Hindlimb muscle (tissue), 1 donor: ENCODE measurements around the gene UBE3B. TPM values are rescaled to one million over a fixed set of nuclear protein-coding genes. Genes with fewer than 3 reads are reported as not detected.

Experiments used
- DNase-seq: peaks from one replicate; pipeline ENCODE4 v3.0.0-alpha.2; 2013
- polyA plus RNA-seq: library from polyadenylated mRNA; unstranded; fragments of 120-200 nt; gene quantifications from one replicate; pipeline ENCODE4 v1.2.1, GENCODE V29; 2013; ENCODE audit not compliant: insufficient read length

UBE3B gene
- polyA plus RNA-seq, 1 donor: 25.9 TPM

DNA sequence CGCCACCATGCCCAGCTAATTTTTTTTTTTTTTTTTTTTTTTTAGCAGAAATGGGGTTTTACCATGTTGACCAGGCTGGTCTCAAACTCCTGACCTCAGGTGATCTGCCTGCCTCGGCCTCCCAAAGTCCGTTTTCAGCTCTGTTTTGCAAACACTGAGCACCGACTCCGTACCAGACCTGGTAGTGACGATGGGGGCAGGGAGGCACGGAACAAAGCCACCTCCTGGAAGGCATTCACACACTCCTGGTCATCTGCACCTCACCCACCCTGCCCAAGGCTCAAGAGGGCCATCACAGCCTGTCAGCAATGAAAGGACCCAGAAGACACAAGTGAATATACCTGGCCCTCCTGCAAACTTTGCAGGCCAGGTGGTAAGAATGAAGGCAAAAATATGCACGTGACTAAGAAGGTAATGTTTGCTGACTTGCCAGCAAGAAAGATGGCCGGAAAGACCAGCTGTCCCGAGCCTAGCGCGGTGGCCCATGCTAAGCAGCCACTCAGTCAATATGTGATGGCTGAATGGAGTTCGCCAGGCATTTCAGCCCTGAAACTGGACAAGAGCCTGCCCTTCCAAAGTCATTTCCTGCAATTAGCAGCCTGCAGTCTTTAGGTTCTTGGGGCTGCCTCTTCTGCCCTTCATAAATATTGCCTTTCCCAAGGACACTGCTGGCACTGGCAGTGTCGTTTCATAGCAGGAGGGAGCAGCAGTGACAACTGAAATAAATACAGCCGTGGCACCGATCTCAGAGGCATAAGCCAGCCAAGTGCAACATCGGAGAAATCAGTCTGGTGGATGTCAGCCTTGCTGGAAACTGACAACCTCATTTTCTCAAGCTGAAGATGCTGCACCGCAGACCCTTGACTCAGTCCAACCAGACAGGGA, 78.2 kb downstream of the UBE3B start:
- no peak for DNase-seq

DNA sequence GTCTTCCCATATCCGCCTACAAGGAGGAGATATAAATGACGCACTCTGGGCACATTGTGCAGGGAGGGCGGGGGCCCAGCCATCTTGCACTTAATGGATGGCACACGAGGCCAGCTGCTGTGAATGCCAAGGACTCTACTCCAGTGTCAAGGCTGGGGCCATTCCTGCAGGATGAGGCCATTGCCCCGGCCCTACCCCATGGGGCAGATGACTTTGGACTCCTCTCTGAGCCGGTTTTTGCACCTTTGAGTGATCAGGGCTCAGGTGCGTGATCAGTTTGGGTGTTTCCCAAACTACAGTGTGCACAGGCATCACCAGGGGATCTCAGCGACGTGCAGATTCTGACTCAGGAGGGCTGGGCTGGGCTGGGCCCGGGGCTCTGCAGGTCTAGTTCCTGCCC, 79.8 kb downstream of the UBE3B start:
- no peak for DNase-seq

DNA sequence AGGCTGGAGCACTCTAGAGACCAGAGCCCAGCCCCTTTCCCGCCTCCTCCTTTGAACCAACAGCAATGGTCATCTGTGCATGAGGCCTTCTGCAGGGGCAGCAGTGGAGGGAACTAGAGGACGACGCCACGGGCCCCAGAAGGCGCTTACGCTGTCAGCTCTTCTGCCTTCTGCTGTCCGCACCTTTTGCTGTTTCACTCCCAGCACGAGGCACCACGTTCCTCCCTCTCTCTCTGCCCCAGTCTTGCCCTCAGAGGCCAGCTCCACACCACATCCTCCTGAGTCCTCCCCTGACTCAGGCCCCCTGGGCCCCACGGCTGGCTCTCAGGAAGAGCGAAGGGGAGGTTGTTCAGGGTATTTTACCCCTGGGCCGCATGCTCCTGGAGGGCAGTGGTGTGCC, 80.4 kb downstream of the UBE3B start:
- no peak for DNase-seq

DNA sequence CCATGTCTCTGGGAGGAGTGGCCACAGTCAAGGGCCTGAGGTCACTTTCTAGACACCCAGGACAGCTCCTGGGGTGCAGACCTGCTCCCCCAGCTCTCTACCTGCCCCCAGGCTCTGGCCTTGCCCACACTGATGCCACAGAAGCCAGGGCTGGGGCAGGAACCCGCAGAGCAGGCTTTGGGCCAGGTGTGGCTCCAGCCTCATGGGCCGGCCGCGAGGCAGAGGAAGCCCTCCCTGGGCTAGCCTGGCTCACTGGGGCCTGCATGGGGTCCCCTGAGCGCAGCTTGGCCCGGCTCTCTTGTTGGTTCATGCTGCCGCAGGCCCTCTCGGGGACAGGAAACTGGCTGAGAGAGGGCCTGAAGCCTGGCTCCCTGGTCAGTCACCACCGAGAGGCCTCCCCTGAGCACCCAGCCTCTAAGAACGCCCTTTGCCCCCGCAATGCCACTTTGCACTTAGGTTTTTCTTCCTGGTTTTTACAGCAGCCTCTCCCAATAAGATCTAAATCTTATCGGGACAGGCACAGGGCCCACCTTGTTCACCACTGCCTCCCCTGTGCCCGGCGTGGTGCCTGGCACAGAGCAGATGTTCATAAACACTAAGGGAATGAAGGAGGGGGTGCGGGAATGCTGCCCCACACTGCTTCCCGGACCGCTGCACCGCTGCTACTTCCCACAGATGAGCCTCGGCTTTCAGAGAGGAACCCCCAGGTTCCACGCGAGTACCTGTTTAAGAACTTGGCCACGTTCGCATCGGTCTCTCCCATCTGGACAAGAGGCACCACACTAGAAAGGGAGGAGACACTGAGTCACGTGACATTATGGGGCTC, 81.2 kb downstream of the UBE3B start:
- DNase-seq: no peak

DNA sequence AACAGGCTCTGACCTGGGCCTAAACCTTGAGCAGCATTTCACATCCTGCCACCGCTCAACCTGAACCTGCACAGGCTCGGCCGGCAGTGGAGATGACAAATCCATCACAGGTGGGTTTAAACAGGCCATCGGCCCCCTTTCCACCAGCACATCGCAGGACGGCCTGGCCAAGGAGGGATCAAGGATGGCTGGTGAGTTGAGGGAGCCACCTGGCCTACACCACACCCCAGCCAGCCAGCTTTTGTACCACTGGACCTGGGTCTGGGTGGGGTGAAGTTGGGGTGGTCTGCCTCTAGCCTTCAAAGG, 81.7 kb downstream of the UBE3B start:
- no peak for DNase-seq

DNA sequence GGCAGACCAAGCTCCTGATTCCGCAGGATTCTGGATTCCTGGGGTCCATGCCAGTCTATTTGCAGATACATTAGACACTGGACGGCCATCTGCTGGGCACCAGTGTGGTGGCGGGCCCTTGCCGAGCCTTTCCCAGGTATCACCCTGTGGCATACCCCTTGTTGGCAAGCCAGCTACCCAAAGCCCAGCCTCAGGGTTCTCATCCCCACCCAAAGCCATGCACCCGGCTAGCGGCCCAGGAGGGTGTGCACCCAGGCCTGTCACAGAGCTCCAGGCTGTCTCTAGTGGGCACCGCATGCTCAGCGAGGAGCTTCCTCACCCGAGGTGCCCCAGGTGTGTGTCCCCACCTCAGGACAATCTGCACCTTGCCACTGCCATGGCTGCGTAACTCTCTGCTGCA, 82.2 kb downstream of the UBE3B start:
- DNase-seq: no peak

DNA sequence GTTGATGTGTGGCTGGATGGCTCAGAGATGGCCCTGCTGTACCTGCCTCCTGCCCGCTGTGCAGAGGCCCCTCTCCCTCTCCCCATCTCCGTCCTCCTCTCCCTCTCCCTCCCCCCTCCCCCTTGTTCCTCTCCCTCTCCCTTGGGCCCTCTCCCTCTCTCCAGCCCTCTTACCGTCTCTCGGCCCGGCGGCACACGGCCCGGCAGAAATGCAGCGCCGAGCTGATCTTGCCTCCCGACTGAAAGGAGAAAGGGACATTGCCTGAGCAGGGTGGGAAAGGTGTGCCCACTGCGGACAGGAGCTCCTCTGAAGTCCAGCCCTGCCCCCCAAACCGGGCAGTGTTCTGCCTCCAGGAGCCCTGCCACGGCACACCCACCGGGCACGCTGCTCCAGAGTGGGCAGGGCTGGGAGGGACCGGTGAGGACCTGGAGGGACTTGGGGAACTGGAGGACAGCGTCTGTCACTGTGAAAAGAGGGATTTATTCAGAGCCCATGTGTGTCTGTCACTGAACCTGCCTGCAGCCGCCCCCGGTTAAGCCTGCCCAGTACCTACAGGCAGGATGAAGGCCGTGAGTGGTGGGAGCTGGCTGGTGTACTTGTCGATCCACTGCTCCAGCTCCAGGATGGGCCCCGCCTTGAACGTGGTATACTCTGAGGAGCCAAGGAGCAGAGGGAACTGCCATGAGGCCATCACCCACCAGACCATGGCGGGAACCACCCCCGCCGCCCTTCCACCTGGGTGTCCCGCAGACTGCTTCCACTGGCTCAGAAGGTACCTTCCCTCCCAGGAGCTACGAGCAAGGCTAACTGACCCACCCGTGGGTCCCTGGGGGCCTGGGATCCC, 83.7 kb downstream of the UBE3B start:
- no peak for DNase-seq

DNA sequence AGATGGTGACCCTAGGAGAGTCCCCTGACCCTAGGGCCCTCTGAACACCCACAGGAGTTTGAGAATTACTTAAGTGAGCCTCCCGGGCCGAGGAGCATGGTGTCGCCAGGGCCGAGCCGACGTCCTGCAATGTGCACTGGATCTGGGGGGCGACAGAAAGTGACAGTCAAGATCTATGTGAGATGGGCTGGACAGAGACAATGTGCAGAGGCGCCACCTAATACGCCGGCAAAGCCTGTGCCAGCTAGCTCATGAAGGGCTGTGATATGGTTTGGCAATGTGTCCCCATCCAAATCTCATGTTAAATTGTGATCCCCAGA, 84.2 kb downstream of the UBE3B start:
- DNase-seq: no peak

DNA sequence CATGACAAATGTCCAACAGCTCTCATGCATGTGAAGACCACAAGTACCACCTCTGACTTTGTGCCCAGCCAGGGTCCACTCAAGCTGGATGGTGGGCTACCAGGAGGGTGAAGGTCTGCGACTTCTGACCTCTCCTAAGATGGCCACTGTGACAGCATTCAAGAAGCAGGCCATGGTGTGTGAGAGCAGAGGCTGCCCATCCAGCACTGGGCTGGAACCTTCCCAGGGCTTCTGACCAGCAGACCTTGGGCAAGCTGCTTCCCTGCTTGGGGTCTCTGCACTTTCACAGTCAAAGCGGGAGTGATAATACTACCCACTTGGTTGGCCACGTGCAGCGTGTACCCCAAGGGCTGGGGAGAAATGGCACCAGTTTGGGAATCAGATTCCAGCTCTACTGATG, 85.4 kb downstream of the UBE3B start:
- no peak for DNase-seq

DNA sequence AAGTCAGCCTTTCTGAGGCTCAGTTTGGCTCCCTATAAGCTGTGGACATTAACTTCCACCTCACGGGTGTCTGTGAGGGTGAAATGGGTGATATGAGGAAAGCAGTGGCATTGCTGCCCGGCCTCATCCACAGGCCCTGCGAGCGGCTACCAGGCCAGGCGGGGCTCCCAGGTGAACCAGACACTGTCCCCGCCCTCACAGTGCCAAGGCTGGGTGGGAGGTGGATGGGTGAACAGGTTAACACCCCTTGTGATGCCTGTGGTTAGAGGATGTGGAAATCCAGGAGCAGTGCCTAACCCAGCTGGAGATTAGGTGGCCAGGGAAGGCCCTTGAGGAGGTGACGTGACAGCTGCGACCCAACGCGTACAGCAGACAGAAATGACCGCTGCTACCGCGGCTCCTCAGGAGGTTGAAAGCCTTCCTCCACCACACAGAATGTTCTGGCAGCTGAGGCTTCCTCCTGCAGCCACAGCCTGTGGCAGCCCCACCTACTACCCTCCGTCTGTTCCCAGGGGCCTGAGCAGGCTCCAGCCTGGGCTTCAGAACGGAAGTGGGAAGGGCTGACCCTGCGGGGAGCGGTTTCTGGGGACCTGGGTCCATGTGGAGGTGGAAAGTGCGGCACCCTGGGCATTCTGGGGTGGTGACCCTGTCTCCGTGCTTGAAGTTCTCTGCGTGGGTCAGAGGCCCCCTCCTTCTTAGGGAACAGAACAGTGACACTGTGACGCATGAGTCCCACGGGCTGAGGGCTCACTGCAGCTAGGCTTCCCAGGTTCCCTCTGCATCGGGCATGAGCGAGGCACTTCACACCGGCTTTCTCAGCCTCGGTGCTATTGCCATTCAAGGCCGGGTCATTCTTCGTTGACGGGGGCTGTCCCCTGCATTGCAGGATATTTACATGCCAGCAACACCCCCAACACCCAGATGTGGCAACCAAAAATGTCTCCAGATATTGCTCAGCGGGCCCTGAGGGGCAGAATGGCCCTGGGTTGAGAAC, 86.2 kb downstream of the UBE3B start:
- no peak for DNase-seq

DNA sequence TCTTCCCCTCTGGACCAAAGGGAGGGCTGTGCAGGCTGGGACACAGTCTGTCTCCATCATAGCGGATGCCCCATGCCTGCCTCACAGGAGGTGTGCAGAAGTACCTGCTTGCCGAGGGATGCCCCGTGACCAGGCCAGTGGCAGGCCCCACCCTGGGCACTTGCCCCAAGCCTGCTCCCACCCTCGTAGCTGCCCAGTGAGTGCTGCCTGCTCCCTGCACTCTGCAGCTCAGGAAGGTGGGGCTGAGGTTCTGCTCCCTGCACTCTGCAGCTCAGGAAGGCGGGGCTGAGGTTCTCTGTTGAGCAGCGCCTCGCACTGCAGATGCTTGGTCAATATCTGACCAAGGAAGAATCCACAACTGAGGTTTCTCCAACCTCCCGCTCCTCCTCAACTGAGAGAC, 89.0 kb downstream of the UBE3B start:
- DNase-seq: no peak

DNA sequence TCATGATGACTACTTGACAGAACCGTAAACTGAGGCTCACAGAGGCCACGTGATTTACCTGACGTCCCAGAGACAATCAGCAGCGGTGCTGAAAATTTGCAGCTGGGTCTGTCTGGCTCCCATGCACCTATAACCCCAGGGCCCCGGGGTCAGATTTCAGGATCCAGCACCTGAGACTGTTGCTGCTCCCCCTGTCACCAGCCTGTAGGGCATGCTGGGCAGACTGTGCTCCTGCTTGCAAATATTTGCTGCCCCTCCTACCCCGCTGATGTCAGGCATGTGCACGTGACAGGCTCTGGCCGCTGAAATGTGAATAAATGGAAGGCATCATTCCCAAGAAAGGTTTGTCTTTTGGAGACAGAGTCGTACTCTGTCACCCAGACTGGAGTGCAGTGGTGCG, 89.9 kb downstream of the UBE3B start:
- no peak for DNase-seq

DNA sequence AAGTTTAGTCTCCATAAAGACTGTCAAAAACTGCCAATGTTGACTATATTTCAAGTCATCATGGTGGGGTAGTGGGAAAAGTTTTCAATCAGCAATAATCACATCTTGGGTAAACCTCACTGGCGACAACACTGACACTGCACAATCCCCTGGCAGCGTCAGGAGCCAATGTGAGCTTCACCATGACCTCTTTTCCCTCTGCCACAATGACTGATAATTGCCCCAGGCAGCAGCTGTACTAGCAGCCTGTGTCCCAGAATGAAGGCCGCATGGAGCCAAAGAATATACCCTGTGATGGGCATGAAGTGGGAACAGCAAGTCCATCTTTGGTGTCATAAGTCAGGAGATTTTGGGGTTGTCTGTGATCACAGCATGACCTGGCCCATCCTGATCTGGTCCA, 90.5 kb downstream of the UBE3B start:
- no peak for DNase-seq

DNA sequence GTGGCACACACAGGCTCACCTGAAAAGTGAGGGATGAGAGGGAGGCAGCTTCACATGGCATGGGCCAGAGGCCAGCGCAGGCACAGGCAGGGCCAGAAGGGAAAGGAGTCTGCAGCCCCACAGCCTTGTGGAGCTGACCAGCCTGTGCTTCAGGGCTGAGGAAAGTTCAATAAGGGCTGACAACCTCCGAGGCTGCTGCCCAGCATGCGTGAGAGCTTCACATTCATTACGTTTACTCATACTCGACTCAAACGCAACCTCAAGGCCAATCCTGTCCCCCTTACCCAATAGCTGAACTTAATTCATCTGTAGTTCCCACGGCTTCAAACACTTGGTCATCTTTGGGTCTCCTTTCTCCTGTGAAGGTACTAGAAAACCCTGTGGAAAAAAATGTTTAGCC, 91.1 kb downstream of the UBE3B start:
- no peak for DNase-seq

DNA sequence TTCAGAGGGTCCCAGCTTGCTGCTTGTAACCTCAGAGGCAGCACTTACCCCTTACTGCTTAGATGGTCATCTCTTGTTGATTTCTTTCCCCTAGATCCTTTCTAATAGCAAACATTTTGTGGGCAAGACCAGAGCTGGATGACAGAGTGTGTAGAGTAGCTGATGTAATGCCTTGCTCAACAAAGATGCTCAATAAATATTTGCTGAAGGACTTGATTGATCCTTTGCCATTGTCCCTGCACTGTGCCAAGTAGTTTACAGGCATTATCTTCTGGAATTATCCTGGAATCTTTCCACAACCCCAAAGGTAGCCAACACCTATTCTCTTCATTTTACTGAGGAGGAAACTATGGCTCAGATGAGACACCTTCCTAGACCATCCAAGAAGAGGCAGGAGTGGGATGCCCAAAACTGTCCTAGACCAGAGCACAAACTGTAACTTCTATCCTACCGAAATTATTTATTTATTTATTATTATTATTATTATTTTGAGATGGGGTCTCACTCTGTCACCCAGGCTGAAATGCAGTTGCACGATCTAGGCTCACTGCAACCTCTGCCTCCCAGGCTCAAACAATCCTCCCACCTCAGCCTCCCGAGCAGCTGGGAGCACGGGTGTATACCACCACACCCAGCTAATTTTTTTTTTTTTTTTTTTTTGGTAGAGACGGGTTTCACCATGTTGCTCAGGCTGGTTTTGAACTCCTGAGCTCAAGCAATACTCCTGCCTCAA, 94.5 kb downstream of the UBE3B start:
- DNase-seq: no peak

DNA sequence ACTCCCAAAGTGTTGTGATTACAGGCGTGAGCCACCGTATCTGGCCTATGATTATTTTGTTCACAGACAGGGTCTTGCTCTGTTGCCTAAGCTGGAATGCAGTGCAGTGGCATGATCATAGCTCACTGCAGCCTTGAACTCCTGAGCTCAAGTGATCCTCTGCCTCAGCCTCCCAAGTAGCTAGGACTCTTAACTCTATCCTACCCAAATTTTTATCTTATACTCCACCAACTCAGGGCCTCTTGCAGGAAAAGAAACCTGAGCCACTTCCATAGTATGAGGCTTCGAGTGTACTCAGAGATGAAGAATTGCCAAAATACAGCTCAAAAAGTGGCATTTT, 95.0 kb downstream of the UBE3B start:
- no peak for DNase-seq

DNA sequence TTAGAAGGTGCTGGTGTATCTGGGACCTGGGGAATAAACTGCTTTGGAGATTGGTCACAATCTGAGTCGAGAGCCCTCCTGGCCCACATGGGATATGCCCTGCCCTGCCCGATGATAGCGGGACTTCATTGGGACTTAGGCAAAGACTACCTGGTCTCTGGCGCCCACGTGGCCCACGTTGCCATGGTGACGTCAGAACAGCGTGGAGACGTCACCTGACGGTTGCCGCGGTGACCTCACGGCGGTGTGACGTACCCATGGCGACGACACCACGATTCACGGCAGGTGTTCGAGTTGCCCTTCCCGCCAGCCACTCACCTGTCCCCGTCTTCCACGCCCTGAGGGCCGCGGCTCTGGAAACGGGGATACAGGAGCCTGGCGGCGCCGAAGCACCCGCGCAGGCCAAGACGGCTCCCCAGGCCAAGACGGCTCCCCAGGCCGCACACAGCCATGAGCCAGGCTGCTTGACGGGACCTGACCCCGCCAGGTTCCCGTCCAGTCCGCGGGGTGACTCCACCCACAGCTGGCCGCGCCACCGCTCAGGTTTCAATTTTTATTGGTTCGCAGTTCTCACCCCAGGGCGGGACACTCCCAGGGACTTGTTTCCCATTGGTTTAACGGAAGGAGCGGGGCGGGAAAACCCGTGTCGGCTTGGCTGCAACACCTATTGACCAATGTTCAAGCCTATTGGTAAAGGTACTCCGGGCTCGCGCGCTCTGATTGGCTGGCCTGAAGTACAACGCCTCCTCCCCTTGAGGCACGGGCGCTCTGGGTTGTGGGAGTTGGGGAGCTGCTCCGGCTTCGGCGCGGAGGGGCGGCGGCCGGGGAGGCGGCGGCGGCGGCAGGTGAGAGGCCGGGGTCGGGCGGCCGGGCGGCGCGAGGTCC, 95.8 kb downstream of the UBE3B start, which contains the start of the genes MMAB and MVK:
TSS of gene MMAB (minus strand) at position 476 of the 885 bp plus-strand sequence. CDS start at position 452, 24 bp downstream.
TSS of gene MVK (plus strand) at position 766 of the 885 bp plus-strand sequence. CDS start 1,029 bp downstream, outside the sequence.
- DNase-seq: peak; percentile 96

DNA sequence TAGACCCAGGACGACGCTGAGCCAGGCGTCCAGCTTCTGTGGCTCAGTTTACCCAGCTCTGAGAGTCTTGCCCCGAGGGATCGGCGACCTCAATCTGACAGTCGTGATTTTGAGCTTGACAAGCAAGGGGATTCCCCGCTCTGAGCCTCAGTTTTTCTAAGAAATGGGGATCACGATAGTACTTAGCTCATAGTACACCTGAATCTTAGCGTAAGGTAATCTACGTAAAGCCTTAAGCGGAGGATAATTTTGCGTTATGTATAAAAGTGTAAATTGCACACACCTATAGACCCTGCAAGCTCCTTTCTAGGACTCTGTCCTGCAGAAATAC, 96.4 kb downstream of the UBE3B start:
- DNase-seq: no peak

DNA sequence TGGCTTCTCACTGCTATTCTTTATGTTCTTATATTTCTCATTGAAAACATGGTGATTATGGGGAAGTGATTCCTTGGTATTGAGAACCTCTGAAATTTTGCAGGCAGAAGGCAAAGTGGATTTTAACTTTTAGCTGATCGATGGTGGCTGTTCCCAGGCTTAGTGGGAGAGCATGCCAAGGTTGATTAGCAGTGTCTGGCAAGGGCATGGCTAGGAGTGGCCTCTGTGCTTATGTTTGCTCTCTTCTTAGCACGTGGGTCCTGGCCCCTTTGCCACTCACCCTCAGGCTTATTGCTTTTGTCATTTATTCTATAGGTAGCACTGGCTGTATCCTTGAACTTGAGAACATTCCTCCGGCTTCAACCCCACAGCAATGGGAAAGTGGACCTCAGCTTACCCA, 98.2 kb downstream of the UBE3B start:
- DNase-seq: no peak

DNA sequence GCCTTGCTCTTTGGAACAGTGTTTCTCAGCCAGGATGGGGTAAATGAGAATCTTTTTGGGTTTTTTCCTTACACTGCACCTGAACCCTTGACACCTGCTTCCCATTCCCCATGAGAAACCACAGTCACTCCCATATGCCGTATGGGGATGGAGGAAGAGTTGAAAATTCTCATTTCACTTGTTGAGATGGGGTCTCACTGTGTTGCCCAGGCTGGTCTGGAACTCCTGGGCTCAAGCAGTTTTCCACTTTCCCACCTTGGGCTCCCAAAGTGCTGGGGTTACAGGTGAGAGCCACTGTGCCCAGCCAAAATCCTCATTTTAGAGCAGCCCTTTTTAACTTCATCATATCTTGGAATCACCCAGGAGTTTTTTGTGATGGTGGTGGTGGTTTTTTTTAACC, 99.9 kb downstream of the UBE3B start:
- no peak for DNase-seq
